GM21381 (cell line): ENCODE data around the gene NDUFB6.
A peak's percentile ranks its signal among the peaks of the same experiment; 100 is the strongest.
"Not testable (repeated sequence)": the region's sequence is repeated elsewhere in the genome, so short reads cannot be mapped to it uniquely, and the experiment has no call there.

Experiments
- ATAC-seq: cut with Tn5 transposase; IDR thresholded peaks from one replicate; pipeline ENCODE4 v1.9.1; 2021; ENCODE audit warnings: mild to moderate bottlenecking, moderate library complexity; ENCODE audit not compliant: unreplicated experiment

Gene NDUFB6

GRCh38 chr9:32524892-32525708 is 47.9 kb downstream of the NDUFB6 start:
- peak; percentile 20 for ATAC-seq

GRCh38 chr9:32524558-32524891 is 48.4 kb downstream of the NDUFB6 start:
- not testable (repeated sequence) for ATAC-seq

DNA sequence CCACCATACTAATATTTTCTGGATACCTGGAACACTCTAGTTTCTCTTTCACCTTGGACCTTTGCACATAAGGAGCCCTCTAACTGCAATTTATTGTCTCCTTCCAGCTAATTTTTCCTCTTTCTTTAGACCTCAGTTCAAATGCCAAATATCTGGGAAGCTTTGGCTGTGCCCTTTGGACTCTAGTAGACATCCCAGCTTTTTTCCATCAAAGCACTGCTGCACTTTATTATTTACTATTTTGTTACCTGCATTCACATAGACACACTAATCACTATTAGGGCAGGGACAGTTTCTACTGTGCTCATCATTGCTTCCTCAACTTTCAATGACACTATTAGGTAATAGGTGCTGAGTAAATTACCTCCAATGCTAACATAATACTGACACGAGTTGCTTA is 49.0 kb downstream of the NDUFB6 start:
- ATAC-seq, result no peak

GRCh38 chr9:32518276-32518675 is 54.7 kb downstream of the NDUFB6 start:
- ATAC-seq, result no peak

GRCh38 chr9:32516241-32516640 is 56.7 kb downstream of the NDUFB6 start:
- no peak for ATAC-seq

DNA sequence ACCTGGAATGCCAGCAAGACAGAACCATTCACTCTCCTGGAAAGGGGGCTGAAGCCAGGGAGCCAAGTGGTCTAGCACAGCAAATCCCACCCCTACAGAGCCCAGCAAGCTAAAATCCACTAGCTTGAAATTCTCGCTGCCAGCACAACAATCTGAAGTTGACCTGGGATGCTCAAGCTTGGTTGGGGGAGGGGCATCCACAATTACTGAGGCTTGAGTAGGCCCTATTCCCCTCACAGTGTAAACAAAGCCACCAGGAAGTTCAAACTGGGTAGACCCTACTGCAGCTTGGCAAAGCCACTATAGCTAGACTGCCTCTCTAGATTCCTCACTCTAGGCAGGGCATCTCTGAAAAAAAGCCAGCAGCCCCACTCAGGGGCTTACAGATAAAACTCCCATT is 64.2 kb downstream of the NDUFB6 start:
- ATAC-seq, result no peak

- no peak for ATAC-seq
Measured at GRCh38 chr9:32503008-32503407, 70.0 kb downstream of the NDUFB6 start.
